T-helper 2 cell treated with Interferon-gamma antibody and Interleukin-4, amounts not matched to agents 100 ng/mL and 5 ng/mL, for 36 hours (primary cell): ENCODE results near the gene TSPAN11. TPM values are rescaled to one million over a fixed set of nuclear protein-coding genes. Genes with fewer than 3 reads are reported as not detected.

Experiments
- intact Hi-C: fragments of 100-400 bp; cut with micrococcal nuclease; formaldehyde crosslinking; loops from one replicate; pipeline ENCODE4 v1.15.1; 2023
- total RNA-seq: library from RNA; stranded (reverse); gene quantifications from 2 replicates; pipeline ENCODE4 v1.2.3, GENCODE V29; 2022

Gene TSPAN11
- total RNA-seq, 1 donor from 2014 or later, result not detected

DNA sequence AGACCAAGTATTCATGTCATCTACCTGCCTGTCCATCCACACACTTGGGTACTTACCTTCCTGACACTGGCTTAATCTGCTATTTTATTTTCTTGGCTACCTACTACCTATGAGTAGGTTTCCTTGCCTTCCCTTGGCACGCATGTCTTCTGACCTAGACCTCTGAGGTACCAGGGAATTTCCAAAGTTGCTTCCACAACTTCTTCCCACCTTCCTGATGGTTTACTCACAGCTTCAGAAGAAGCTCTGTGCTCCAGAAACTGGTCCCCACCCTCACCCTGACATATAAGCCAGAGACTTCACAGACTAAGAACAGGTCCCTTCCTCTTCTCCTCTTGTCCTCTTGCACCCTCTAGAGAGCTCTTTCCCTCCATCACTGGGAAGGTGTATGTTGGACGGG lies 111.4 kb downstream of the TSPAN11 start:
- intact Hi-C loops, result no loop called here

- intact Hi-C loops, result no loop called here
Observed at GRCh38 chr12:31041033-31041564, 114.6 kb downstream of the TSPAN11 start.

Other genes starting within 250 kb of the TSPAN11 start
- gene IPO8, start 230.9 kb upstream of the TSPAN11 start, total RNA-seq, result 44.4 and 46.4 TPM in 2 replicates
- gene CAPRIN2, start 171.8 kb upstream of the TSPAN11 start, total RNA-seq, result 14.2 and 14.8 TPM in 2 replicates
- 169 and 173 TPM in 2 replicates for gene DDX11, start 147.1 kb downstream of the TSPAN11 start, total RNA-seq